MM.1S (cell line): Measurements from ENCODE around the gene NBEA.

Experiments
- CTCF ChIP-seq: fragments of 300-600 bp; sonication (generic); IDR thresholded peaks from 2 replicates; pipeline ENCODE4 v1.5.1; 2016; ENCODE audit warnings: antibody characterized with exemption, low read length, mixed read lengths
- EZH2 ChIP-seq: fragments of 300-600 bp; sonication (generic); optimal IDR thresholded peaks from 2 replicates; pipeline ENCODE3; 2017; ENCODE audit warnings: low read depth, mild to moderate bottlenecking, antibody characterized with exemption, low read length, mixed read lengths

GRCh38 chr13:35649162-35649561 lies 707.1 kb downstream of the NBEA start:
- TF ChIP-seq CTCF (no peak), EZH2 (no peak)
